Measurements from ENCODE around the gene ACAP3.

GRCh38 chr1:1318777-1319645 lies 11.3 kb upstream of the ACAP3 start:
- TF ChIP-seq RAD21 (IDR thresholded peaks at IDR 0.05; ENCODE audit: low read depth) (no peak), FOXM1 (IDR thresholded peaks at IDR 0.05; ENCODE audit: borderline replicate concordance, low read depth) (no peak), TAF1 (IDR thresholded peaks at IDR 0.05; ENCODE audit: low read depth) (no peak), NFIC (IDR thresholded peaks at IDR 0.05) (no peak), CREB1 (IDR thresholded peaks at IDR 0.05; ENCODE audit: low read depth) (no peak), EP300 (IDR thresholded peaks at IDR 0.05; ENCODE audit: borderline replicate concordance) (no peak), USF1 (IDR thresholded peaks at IDR 0.05) (no peak), ZBTB7A (IDR thresholded peaks at IDR 0.05; ENCODE audit: low read depth) (no peak), REST (IDR thresholded peaks at IDR 0.05; ENCODE audit: low read depth) (no peak), CEBPB (IDR thresholded peaks at IDR 0.05) (no peak), EGR1 (IDR thresholded peaks at IDR 0.05) (no peak)
- TF ChIP-seq, protein P1, sequence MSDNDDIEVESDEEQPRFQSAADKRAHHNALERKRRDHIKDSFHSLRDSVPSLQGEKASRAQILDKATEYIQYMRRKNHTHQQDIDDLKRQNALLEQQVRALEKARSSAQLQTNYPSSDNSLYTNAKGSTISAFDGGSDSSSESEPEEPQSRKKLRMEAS (IDR thresholded peaks at IDR 0.05), result no peak

All from Ishikawa (cell line).